PC-9 (cell line): ENCODE measurements around the gene BAG1.

Experiments
- CTCF ChIP-seq: fragments of 200-600 bp; sonication (generic); conservative IDR thresholded peaks from 2 replicates; pipeline ENCODE4 v1.6.1; 2017; ENCODE audit warnings: mixed run types, antibody characterized with exemption, mild to moderate bottlenecking, moderate library complexity
- EZH2 ChIP-seq: fragments of 200-600 bp; sonication (generic); IDR thresholded peaks from 2 replicates; pipeline ENCODE4 v1.8.0; 2017; ENCODE audit warnings: antibody characterized with exemption, low read depth

- TF ChIP-seq CTCF (no peak), EZH2 (no peak)
These were observed 15.3 kb downstream of the BAG1 start for GRCh38 chr9:33249087-33249658.
